H1 (cell line): ENCODE results near the gene SMIM33. TPM values are rescaled to one million over a fixed set of nuclear protein-coding genes. Genes with fewer than 3 reads are reported as not detected.

Experiments
- CTCF ChIA-PET: fragments of 300-600 bp; sonication (Branson Sonifier 250); formaldehyde crosslinking; loops from one replicate; lab custom pipeline; 2021; ENCODE audit not compliant: partially characterized antibody; lab: Charles Lee
- POLR2A ChIA-PET: fragments of 300-600 bp; sonication (Branson Sonifier 250); formaldehyde crosslinking; loops from one replicate; lab custom pipeline; 2021; ENCODE audit warnings: inconsistent platforms; ENCODE audit not compliant: partially characterized antibody; lab: Charles Lee
- DNase-seq, 2 experiments: peaks; one replicate each; pipeline versions ENCODE4 v3.0.0 to v3.0.0-alpha.2; 2010 to 2022; ENCODE audit warnings: low spot score in 2 of 2, low read depth in 1 of 2, mixed read lengths in 1 of 2
- FAIRE-seq: peaks from 2 replicates; lab custom pipeline; 2011; peaks lifted over from hg19 to GRCh38; lab: Jason Lieb, UNC
- H2AFZ ChIP-seq: 2 replicates; pipeline ENCODE4 v1.8.1; 2012; ENCODE audit warnings: low read length, inconsistent platforms
- H2AK5ac ChIP-seq: 2 replicates; pipeline ENCODE4 v1.6.1; 2013; ENCODE audit warnings: low read depth, low read length
- H2BK120ac ChIP-seq: replicated peaks from 2 replicates; pipeline ENCODE3; 2013; ENCODE audit warnings: low read depth, low read length, inconsistent platforms
- H2BK12ac ChIP-seq: 2 replicates; pipeline ENCODE4 v1.6.1; 2013; ENCODE audit warnings: low read depth, low read length
- H2BK15ac ChIP-seq: 2 replicates; pipeline ENCODE4 v1.6.1; 2013; ENCODE audit warnings: low read length
- H2BK20ac ChIP-seq: 2 replicates; pipeline ENCODE4 v1.6.1; 2013; ENCODE audit warnings: low read length
- H2BK5ac ChIP-seq: 2 replicates; pipeline ENCODE4 v1.6.1; 2013; ENCODE audit warnings: low read depth, low read length
- H3K14ac ChIP-seq: 2 replicates; pipeline ENCODE4 v1.6.1; 2013; ENCODE audit warnings: inconsistent platforms; ENCODE audit not compliant: insufficient read length
- H3K18ac ChIP-seq: 2 replicates; pipeline ENCODE4 v1.6.1; 2013; ENCODE audit warnings: low read length; ENCODE audit errors: extremely low read depth
- H3K23ac ChIP-seq: 2 replicates; pipeline ENCODE4 v1.6.1; 2013; ENCODE audit warnings: inconsistent platforms; ENCODE audit not compliant: insufficient read length
- H3K23me2 ChIP-seq: 2 replicates; pipeline ENCODE4 v1.6.1; 2013; ENCODE audit warnings: low read depth, low read length
- H3K27ac ChIP-seq: 2 replicates; pipeline ENCODE4 v1.6.1; 2011; ENCODE audit warnings: low read depth, low read length, inconsistent platforms
- H3K27me3 ChIP-seq, 4 experiments: replicated peaks in 1 of 4; 1 replicate in 1 of 4; 2 replicates in 3 of 4; pipeline versions ENCODE4 v1.6.1 to v1.8.1; 2011 to 2013; ENCODE audit warnings: low read length in 3 of 4, mild to moderate bottlenecking in 3 of 4, inconsistent platforms in 2 of 4, mixed read lengths in 2 of 4, moderate library complexity in 1 of 4; ENCODE audit not compliant: control insufficient read depth in 3 of 4, insufficient read depth in 3 of 4; ENCODE audit errors: extremely low read depth in 1 of 4
- H3K36me3 ChIP-seq, 4 experiments: 2 replicates each; pipeline versions ENCODE4 v1.6.1 to v1.8.1; 2011 to 2013; ENCODE audit warnings: mild to moderate bottlenecking in 4 of 4, low read length in 3 of 4, moderate library complexity in 2 of 4, control low read depth in 1 of 4, inconsistent platforms in 1 of 4; ENCODE audit not compliant: insufficient read depth in 4 of 4, control insufficient read depth in 2 of 4
- H3K4ac ChIP-seq: replicated peaks from 2 replicates; pipeline ENCODE3; 2013; ENCODE audit warnings: low read length, low read depth, mixed read lengths, inconsistent platforms; ENCODE audit not compliant: insufficient read length
- H3K4me1 ChIP-seq, 4 experiments: replicated peaks in 1 of 4; 1 replicate in 1 of 4; 2 replicates in 3 of 4; pipeline versions ENCODE4 v1.6.1 to v1.8.1; 2011 to 2013; ENCODE audit warnings: low read length in 3 of 4, inconsistent platforms in 2 of 4, mixed read lengths in 1 of 4; ENCODE audit not compliant: insufficient read depth in 4 of 4, control insufficient read depth in 3 of 4
- H3K4me2 ChIP-seq, 2 experiments: 2 replicates each; pipeline versions ENCODE4 v1.6.1 to v1.8.1; 2011 to 2013; ENCODE audit warnings: low read depth in 2 of 2, low read length in 2 of 2, control low read depth in 1 of 2, inconsistent platforms in 1 of 2, mild to moderate bottlenecking in 1 of 2; ENCODE audit not compliant: insufficient read depth in 1 of 2
- H3K4me3 ChIP-seq, 4 experiments: fragments of 200-600, 300-600 bp in 1 of 4; sonication (generic), shearing (Covaris generic), sonication (Bioruptor Twin) in 1 of 4; 2 replicates each; pipeline versions ENCODE4 v1.5.1 to v1.8.1; 2011 to 2016; ENCODE audit warnings: low read length in 4 of 4, low read depth in 3 of 4, control low read depth in 2 of 4, inconsistent platforms in 2 of 4, mild to moderate bottlenecking in 2 of 4, mixed read lengths in 1 of 4, moderate library complexity in 1 of 4; ENCODE audit not compliant: insufficient read depth in 2 of 4; ENCODE audit errors: extremely low read depth in 1 of 4
- H3K56ac ChIP-seq: replicated peaks from 2 replicates; pipeline ENCODE3; 2013; ENCODE audit warnings: low read depth, mild to moderate bottlenecking, mixed read lengths, low read length, inconsistent platforms; ENCODE audit not compliant: insufficient read length
- H3K79me1 ChIP-seq: 2 replicates; pipeline ENCODE4 v1.6.1; 2013; ENCODE audit warnings: low read depth, low read length, control low read depth
- H3K79me2 ChIP-seq, 2 experiments: 2 replicates each; pipeline versions ENCODE4 v1.6.1 to v1.8.1; 2012 to 2013; ENCODE audit warnings: low read length in 2 of 2, mild to moderate bottlenecking in 2 of 2, inconsistent platforms in 1 of 2; ENCODE audit not compliant: insufficient read depth in 2 of 2, control insufficient read depth in 1 of 2
- H3K9ac ChIP-seq, 4 experiments: replicated peaks in 1 of 4; 1 replicate in 1 of 4; 2 replicates in 3 of 4; pipeline versions ENCODE4 v1.6.1 to v1.8.1; 2011 to 2013; ENCODE audit warnings: low read depth in 3 of 4, low read length in 3 of 4, control low read depth in 2 of 4, mild to moderate bottlenecking in 2 of 4, moderate library complexity in 2 of 4, inconsistent platforms in 1 of 4; ENCODE audit errors: extremely low read depth in 1 of 4
- H3K9me3 ChIP-seq, 2 experiments: 2 replicates each; pipeline versions ENCODE4 v1.6.1 to v1.8.1; 2012 to 2013; ENCODE audit warnings: mild to moderate bottlenecking in 2 of 2, moderate library complexity in 2 of 2, control low read depth in 1 of 2, inconsistent platforms in 1 of 2, low read depth in 1 of 2, low read length in 1 of 2, mixed read lengths in 1 of 2; ENCODE audit not compliant: insufficient read depth in 2 of 2
- H4K20me1 ChIP-seq, 2 experiments: replicated peaks in 1 of 2; 2 replicates each; pipeline versions ENCODE3 to v1.8.1; 2011 to 2013; ENCODE audit warnings: inconsistent platforms in 2 of 2, low read length in 2 of 2, mild to moderate bottlenecking in 1 of 2; ENCODE audit not compliant: insufficient read depth in 2 of 2, control insufficient read depth in 1 of 2
- H4K5ac ChIP-seq: 2 replicates; pipeline ENCODE4 v1.6.1; 2013; ENCODE audit warnings: low read length, low read depth, mixed read lengths, inconsistent platforms; ENCODE audit not compliant: insufficient read length
- H4K8ac ChIP-seq: 2 replicates; pipeline ENCODE4 v1.8.0; 2013; ENCODE audit warnings: mild to moderate bottlenecking, moderate library complexity, low read length, inconsistent platforms; ENCODE audit not compliant: insufficient read depth; ENCODE audit errors: extremely low read depth
- H4K91ac ChIP-seq: replicated peaks from 2 replicates; pipeline ENCODE3; 2013; ENCODE audit warnings: low read length, mixed read lengths, inconsistent platforms; ENCODE audit not compliant: insufficient read length
- ATF2 ChIP-seq: IDR thresholded peaks from 2 replicates; pipeline ENCODE4 v1.6.1; 2012; ENCODE audit warnings: low read length, inconsistent platforms
- BCL11A ChIP-seq, 2 experiments: IDR thresholded peaks; one replicate each; pipeline ENCODE4 v1.6.1; 2011; ENCODE audit warnings: low read depth in 2 of 2, low read length in 2 of 2, mild to moderate bottlenecking in 2 of 2
- CHD2 ChIP-seq: IDR thresholded peaks from 2 replicates; pipeline ENCODE4 v1.6.1; 2012; ENCODE audit warnings: low read length, improper control_type of control experiment
- E2F6 ChIP-seq: IDR thresholded peaks from 2 replicates; pipeline ENCODE4 v1.6.1; 2012; ENCODE audit warnings: inconsistent platforms
- GTF2F1 ChIP-seq: IDR thresholded peaks from 2 replicates; pipeline ENCODE4 v1.6.1; 2012; ENCODE audit warnings: low read depth, low read length, improper control_type of control experiment, borderline replicate concordance
- HDAC2 ChIP-seq, 2 experiments: fragments of 300-600 bp in 1 of 2; sonication (generic) in 1 of 2; IDR thresholded peaks; 2 replicates each; pipeline ENCODE4 v1.6.1; 2011 to 2012; ENCODE audit warnings: low read depth in 2 of 2, low read length in 2 of 2, mild to moderate bottlenecking in 2 of 2, moderate library complexity in 2 of 2, borderline replicate concordance in 1 of 2, inconsistent platforms in 1 of 2
- PHF8 ChIP-seq: fragments of 200-600 bp; sonication (generic); conservative IDR thresholded peaks from 2 replicates; pipeline ENCODE4 v1.7.1; 2012; ENCODE audit warnings: low read depth, mild to moderate bottlenecking, inconsistent platforms, low read length, moderate library complexity
- SP4 ChIP-seq: IDR thresholded peaks from 2 replicates; pipeline ENCODE4 v1.6.1; 2012; ENCODE audit warnings: low read length, inconsistent platforms
- TCF12 ChIP-seq: IDR thresholded peaks from 2 replicates; pipeline ENCODE4 v1.6.1; 2011; ENCODE audit warnings: low read depth, mild to moderate bottlenecking, low read length
- WGBS, 2 experiments: shearing (Covaris generic) in 1 of 2; methylation state at CpG; one replicate each; pipeline versions ENCODE4 v1.1.6 to v1.1.7; 2013 to 2015; ENCODE audit warnings: low lambda C conversion rate in 2 of 2, mixed read lengths in 2 of 2, inconsistent platforms in 1 of 2, low coverage in 1 of 2, missing lambda C conversion rate in 1 of 2; ENCODE audit not compliant: insufficient replicate concordance in 2 of 2, insufficient coverage in 1 of 2, insufficient read length in 1 of 2; ENCODE audit errors: extremely low coverage in 1 of 2, missing lambda C conversion rate in 1 of 2; 5-methylcytosine and 5-hydroxymethylcytosine counted together
- polyA plus RNA-seq, 7 experiments: library from polyadenylated mRNA; depleted of rRNA in 3 of 7; stranded (reverse) in 5 of 7; unstranded in 2 of 7; fragments of >200 nt in 5 of 7; fragments of 200-250 nt in 2 of 7; gene quantifications; 1 replicate in 5 of 7; 2 replicates in 1 of 7; 4 replicates in 1 of 7; pipeline versions ENCODE4 v1.2.1 to v1.2.3, GENCODE V29; 2011 to 2013; ENCODE audit warnings: missing spikeins in 2 of 7, mixed read lengths in 2 of 7
- total RNA-seq: library from RNA; stranded (reverse); fragmentation: NEBNext Ultra II Directional; extraction: Animal tissue kit (Norgen Biotek cat#: 25700); gene quantifications from 2 replicates; pipeline ENCODE4 v1.2.1, GENCODE V29; 2021

The SMIM33 gene
- total and polyA plus RNA-seq, 2 of the 8 experiments (the other 6 are each of a cell fraction or from before 2014, with no cell fraction given), result not detected

- ChIA-PET CTCF (interaction anchor here (0.6 to 4.5 kb wide), 9 partner anchors 10 to 1075 kb away, joined by 3 to 26 read pairs (median 4); no protein-coding TSS in a partner anchor), POLR2A (interaction anchor here (0.8 to 1.7 kb wide), 3 partner anchors 45 to 153 kb away, joined by 3 to 4 read pairs (median 3); partner anchors contain the start of gene MATR3)
- Histone ChIP-seq H3K23me2 (no peaks in the 10 kb centered on the region), H3K23ac (no peak overlapping the region), H2BK120ac (peak overlapping the region; percentile 40), H3K4ac (no peak overlapping the region), H3K36me3 (no peaks in the 10 kb centered on the region), H4K91ac (no peak overlapping the region), H3K14ac (peak overlapping the region; percentile 21), H2BK15ac (0 out of 2 replicates have a peak overlapping the region, but pooled peaks have one; percentile 46), H3K79me2 (no peaks in the 10 kb centered on the region), H3K9ac (no peak overlapping the region), H2AFZ (peak overlapping the region; percentile 80; the same call in 1 of the 2 replicates), H3K27me3 (no peaks in the 10 kb centered on the region), H2BK20ac (no peak overlapping the region), H3K4me1 (no peaks in the 10 kb centered on the region), H4K20me1 (no peaks in the 10 kb centered on the region), H2AK5ac (no peak overlapping the region), H3K27ac (no peak overlapping the region), H3K9me3 (no peaks in the 10 kb centered on the region), H2BK5ac (no peak overlapping the region), H4K5ac (no peak overlapping the region), H2BK12ac (no peak overlapping the region), H3K56ac (no peak overlapping the region), H3K79me1 (no peaks in the 10 kb centered on the region), H4K8ac (no peak overlapping the region), H3K4me3 (no peak overlapping the region), H3K4me2 (no peak overlapping the region)
- DNase-seq (no peak), FAIRE-seq (no peak)
- WGBS, 2 experiments, result 71% methylated on average over 7 of the region's 7 CpGs; no CpG with 5 or more reads in 1 of the 2 experiments
- TF ChIP-seq BCL11A (IDR thresholded peaks at IDR 0.05; ENCODE audit: low read depth in 2 of 2, low read length in 2 of 2) (no peak), HDAC2 (IDR thresholded peaks at IDR 0.05; ENCODE audit: borderline replicate concordance in 1 of 2, low read depth in 2 of 2, low read length in 2 of 2) (no peak), CHD2 (no peak), E2F6 (no peak), TCF12 (no peak), ATF2 (no peak), PHF8 (no peak), GTF2F1 (no peak), SP4 (no peak)
- TF ChIP-seq, all 59 proteins: peak for 0
- H3K18ac ChIP-seq, result no peak overlapping the region
Measured at GRCh38 chr5:139445325-139446170, 25.3 kb upstream of the SMIM33 start.
